ENCODE results near the gene CCDC59.

- no peak for TF ChIP-seq CTCF (IDR thresholded peaks at IDR 0.05)
- no peak for TF ChIP-seq POLR2A (IDR thresholded peaks at IDR 0.05)
- no peak for TF ChIP-seq POLR2AphosphoS5 (IDR thresholded peaks at IDR 0.05; ENCODE audit: insufficient read depth in 1 of 2, low read depth in 1 of 2)
These were observed 8.0 kb upstream of the CCDC59 start for GRCh38 chr12:82366197-82366596.
